ENCODE data around the gene DENND1A.

DENND1A gene

DNA sequence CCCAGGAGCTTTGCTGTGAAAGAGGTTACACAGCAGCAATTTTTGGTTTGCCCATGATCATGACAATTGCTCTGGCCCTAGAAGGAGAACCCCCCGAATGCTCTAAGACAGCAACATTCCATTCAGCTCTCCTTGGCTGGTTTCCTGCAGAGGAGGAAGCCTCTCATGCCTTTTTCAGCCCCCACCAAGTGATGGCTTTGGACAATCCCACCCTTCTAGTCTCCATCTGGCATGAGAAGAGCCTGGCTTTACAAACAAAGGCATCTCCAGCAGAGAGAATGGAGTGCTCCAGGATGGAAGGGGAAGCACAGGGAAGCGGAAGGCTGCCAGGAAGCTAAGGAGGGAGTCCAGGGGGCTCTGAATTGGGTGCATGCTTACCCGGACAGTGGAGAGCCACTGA, 475.6 kb downstream of the DENND1A start:
- TF ChIP-seq, protein P1, sequence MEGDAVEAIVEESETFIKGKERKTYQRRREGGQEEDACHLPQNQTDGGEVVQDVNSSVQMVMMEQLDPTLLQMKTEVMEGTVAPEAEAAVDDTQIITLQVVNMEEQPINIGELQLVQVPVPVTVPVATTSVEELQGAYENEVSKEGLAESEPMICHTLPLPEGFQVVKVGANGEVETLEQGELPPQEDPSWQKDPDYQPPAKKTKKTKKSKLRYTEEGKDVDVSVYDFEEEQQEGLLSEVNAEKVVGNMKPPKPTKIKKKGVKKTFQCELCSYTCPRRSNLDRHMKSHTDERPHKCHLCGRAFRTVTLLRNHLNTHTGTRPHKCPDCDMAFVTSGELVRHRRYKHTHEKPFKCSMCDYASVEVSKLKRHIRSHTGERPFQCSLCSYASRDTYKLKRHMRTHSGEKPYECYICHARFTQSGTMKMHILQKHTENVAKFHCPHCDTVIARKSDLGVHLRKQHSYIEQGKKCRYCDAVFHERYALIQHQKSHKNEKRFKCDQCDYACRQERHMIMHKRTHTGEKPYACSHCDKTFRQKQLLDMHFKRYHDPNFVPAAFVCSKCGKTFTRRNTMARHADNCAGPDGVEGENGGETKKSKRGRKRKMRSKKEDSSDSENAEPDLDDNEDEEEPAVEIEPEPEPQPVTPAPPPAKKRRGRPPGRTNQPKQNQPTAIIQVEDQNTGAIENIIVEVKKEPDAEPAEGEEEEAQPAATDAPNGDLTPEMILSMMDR (conservative IDR thresholded peaks at IDR 0.05; ENCODE audit: low read depth, low read length): no peak
- no peak for DNase-seq (ENCODE audit: low read depth)
- no peak overlapping the region for H3K4me3 ChIP-seq (ENCODE audit: low read length)

DNA sequence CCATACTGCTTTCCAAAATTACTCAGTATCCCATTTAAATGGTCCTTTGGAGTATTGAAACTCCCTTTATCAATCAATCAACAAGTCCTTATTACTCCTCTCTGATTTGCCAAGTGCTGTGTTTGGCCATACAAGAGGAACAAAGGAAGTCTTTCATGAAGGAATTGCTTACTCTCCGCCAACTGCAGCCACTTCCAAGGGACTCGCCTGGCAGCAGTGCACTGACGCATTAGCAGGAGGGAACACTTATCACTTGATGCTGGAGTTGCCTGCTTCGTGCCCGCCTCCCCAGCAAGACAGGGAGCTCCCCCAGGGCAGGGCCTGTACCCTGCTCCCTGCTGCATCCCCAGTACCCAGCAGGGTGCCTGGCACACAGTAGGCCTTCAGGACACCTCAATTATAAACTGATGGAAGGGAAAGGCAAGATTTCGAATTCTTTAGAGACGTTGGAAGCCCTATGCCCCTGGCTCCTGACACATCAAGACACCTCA, 476.1 kb downstream of the DENND1A start:
- TF ChIP-seq, protein P1 (conservative IDR thresholded peaks at IDR 0.05; ENCODE audit: low read depth, low read length): no peak
- H3K4me3 ChIP-seq (ENCODE audit: low read length): no peak overlapping the region
- no peak for DNase-seq (ENCODE audit: low read depth)

DNA sequence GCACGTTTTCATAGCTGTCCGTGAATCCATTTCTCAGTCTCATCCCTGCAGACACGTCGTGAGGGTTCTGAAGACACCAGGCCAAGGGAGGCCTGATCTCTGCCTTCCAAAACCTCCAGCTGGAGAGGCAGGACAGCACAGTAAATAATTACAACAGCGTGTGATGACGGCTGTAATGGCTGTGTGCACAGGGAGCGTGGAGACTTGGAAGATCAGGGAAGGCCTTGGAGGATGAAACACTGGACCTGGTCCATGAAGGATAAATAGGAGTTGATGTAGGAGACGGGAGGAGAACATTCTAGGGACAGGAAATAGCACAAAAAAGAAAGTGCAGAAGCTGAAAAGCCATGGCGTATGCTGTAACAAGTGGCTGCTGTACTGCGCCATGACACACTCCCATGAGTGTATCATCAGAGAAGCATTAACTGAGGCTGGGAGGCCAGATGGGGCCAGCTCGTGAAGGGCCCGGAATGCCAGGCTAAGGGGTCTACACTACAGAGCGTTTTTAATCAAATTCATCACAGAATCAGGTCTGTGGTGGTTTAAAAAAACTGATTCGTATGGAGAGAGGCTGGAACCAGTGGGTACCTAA, 476.8 kb downstream of the DENND1A start:
- H3K4me3 ChIP-seq (ENCODE audit: low read length): no peak overlapping the region
- no peak for DNase-seq (ENCODE audit: low read depth)
- TF ChIP-seq, protein P1 (conservative IDR thresholded peaks at IDR 0.05; ENCODE audit: low read depth, low read length): no peak

DNA sequence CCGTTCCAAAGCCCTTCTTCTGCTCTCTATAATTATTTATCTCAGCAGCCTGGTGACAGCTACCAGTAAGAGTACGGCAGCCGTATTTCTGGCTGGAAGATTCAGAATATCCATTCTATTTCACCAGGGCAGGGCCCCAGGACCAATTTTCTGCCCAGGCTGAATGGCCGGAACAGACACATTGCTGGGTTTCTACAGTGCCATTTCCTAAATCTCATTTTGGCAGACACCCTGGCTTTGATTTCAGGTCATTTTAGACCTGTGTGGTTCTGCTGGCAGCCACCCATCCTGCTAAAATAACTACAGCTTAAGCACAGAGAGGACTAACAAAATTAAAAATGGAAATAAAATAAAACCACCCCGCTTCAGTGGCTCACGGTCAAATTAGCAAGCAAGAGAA, 478.9 kb downstream of the DENND1A start:
- DNase-seq (ENCODE audit: low read depth): no peak
- no peak overlapping the region for H3K4me3 ChIP-seq (ENCODE audit: low read length)
- TF ChIP-seq, protein P1 (conservative IDR thresholded peaks at IDR 0.05; ENCODE audit: low read depth, low read length): no peak

DNA sequence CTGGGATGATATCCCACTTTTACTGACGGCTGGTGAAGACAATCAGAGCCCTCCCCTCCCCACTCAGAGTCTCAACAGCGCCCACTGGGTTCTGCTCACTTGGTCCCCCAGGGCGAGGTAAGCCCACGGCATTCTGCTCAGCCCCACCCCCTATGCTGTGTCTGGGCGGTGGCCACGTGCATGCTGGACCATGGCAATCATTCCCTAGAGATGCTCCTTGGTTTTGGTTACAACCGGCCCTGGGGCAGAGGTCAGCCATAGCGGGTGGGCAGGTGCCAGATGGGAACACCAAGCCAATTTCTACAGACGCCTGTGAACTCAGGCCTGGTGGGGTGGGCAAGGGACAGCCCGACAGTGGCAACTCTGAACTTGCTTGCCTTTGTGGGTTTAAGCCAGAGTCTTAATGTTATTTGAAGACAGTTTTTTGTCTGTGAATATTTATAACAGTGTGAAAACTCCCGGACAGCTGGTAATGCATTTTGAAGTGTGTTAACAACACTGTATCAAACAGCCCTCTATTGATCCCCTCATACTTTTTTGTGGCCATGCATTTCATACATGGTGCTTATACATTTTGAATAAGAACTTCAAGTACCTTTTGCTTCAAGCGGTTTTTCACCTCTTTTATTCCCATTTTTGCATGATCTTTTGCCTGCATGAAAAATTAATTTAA, 479.7 kb downstream of the DENND1A start:
- TF ChIP-seq, protein P1 (conservative IDR thresholded peaks at IDR 0.05; ENCODE audit: low read depth, low read length): no peak
- DNase-seq (ENCODE audit: low read depth): no peak
- no peak overlapping the region for H3K4me3 ChIP-seq (ENCODE audit: low read length)

DNA sequence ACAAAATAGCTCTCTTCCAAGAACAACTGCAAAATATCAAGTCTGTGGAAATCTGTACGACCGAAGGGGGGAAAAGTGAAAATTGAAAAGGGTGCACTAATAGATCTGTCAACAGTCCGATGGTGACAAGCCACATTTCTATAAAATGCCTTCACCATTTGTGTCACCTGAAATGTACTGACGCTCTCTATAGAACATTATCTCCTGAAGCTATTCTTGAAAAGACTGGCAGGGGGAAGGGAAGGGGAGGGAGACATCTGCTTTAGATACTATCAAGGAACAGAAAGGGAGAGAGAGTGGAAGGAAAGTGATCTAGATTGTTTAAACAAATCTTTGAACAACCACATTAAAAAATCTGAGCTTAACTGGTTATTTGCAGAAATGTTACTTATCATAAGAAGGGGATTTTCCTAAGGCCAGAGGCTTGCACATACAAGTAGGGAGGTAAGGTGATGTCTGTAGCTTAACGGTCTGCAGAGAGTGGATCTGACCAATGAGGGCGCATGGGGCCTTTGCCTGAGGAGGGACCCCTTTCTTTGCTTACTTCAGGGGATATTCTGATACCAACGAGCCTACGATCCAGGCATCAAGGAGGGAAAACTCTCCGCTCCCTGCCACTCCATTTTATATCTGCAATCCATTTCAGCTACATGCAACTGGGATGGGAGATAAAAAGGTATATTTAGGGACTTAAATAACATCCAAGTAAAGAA, 481.8 kb downstream of the DENND1A start:
- TF ChIP-seq, protein P1 (conservative IDR thresholded peaks at IDR 0.05; ENCODE audit: low read depth, low read length): no peak
- H3K4me3 ChIP-seq (ENCODE audit: low read length): no peak overlapping the region
- DNase-seq (ENCODE audit: low read depth): no peak

Measured in retinal pigment epithelial cell (primary cell).